GM12878 (cell line): ENCODE results near the gene GALNT15. TPM values are rescaled to one million over a fixed set of nuclear protein-coding genes. Genes with fewer than 3 reads are reported as not detected.

ENCODE experiments used
- ATF2 ChIP-seq: IDR thresholded peaks from 2 replicates; pipeline ENCODE4 v1.6.1; 2012; ENCODE audit warnings: low read length, inconsistent platforms
- ATF7 ChIP-seq: fragments of 450-650 bp; IDR thresholded peaks from 2 replicates; pipeline ENCODE4 v1.6.1; 2016; ENCODE audit warnings: low read depth, mild to moderate bottlenecking
- BACH1 ChIP-seq: fragments of 450-650 bp; IDR thresholded peaks from 2 replicates; pipeline ENCODE4 v1.6.1; 2017; ENCODE audit warnings: mild to moderate bottlenecking, borderline replicate concordance
- CHD4 ChIP-seq: fragments of 200-600 bp; sonication (generic); IDR thresholded peaks from 2 replicates; pipeline ENCODE4 v1.6.1; 2016; ENCODE audit warnings: mild to moderate bottlenecking
- EP300 ChIP-seq, 2 experiments: fragments of 150-350 bp in 1 of 2; IDR thresholded peaks; 2 replicates each; pipeline ENCODE4 v1.6.1; 2011 to 2012; ENCODE audit warnings: low read depth in 2 of 2, low read length in 2 of 2, borderline replicate concordance in 1 of 2, improper control_type of control experiment in 1 of 2, inconsistent platforms in 1 of 2; ENCODE audit not compliant: control insufficient read depth in 1 of 2
- GABPA ChIP-seq: IDR thresholded peaks from 2 replicates; pipeline ENCODE4 v1.6.1; 2014; ENCODE audit warnings: antibody characterized with exemption, low read depth, mild to moderate bottlenecking, inconsistent platforms
- HCFC1 ChIP-seq: fragments of 150-350 bp; IDR thresholded peaks from 2 replicates; pipeline ENCODE4 v1.6.1; 2014; ENCODE audit warnings: low read length
- HDAC2 ChIP-seq: fragments of 200-600 bp; sonication (generic); IDR thresholded peaks from 2 replicates; pipeline ENCODE4 v1.6.1; 2017
- HDGF ChIP-seq: fragments of 450-650 bp; IDR thresholded peaks from 2 replicates; pipeline ENCODE4 v1.6.1; 2016; ENCODE audit warnings: antibody characterized with exemption
- IKZF1 ChIP-seq: fragments of 450-650 bp; conservative IDR thresholded peaks from 2 replicates; pipeline ENCODE4 v1.6.1; 2017; ENCODE audit warnings: antibody characterized with exemption, mild to moderate bottlenecking
- KAT2A ChIP-seq: conservative IDR thresholded peaks from 2 replicates; pipeline ENCODE4 v1.6.1; 2011; ENCODE audit warnings: low read depth, low read length; ENCODE audit not compliant: control insufficient read depth
- KDM1A ChIP-seq: fragments of 200-600 bp; sonication (generic); IDR thresholded peaks from 2 replicates; pipeline ENCODE4 v1.6.1; 2016; ENCODE audit warnings: borderline replicate concordance
- MYB ChIP-seq: fragments of 150-350 bp; IDR thresholded peaks from 2 replicates; pipeline ENCODE4 v1.6.1; 2014; ENCODE audit warnings: mild to moderate bottlenecking, low read depth, low read length, borderline replicate concordance
- MYC ChIP-seq: IDR thresholded peaks from 2 replicates; pipeline ENCODE4 v1.6.1; 2011; ENCODE audit warnings: mild to moderate bottlenecking, low read length, moderate library complexity, inconsistent platforms; ENCODE audit not compliant: insufficient read depth, insufficient replicate concordance, insufficient read length, severe bottlenecking
- NR2F1 ChIP-seq: fragments of 450-650 bp; conservative IDR thresholded peaks from 2 replicates; pipeline ENCODE4 v1.6.1; 2017; ENCODE audit warnings: mild to moderate bottlenecking
- POLR2AphosphoS2 ChIP-seq: IDR thresholded peaks from 2 replicates; pipeline ENCODE4 v1.6.1; 2011; ENCODE audit warnings: low read depth, mild to moderate bottlenecking, low read length, improper control_type of control experiment, moderate library complexity
- POU2F2 ChIP-seq: IDR thresholded peaks from 3 replicates; pipeline ENCODE4 v1.6.1; 2011; ENCODE audit warnings: low read depth, mild to moderate bottlenecking, low read length, borderline replicate concordance
- RCOR1 ChIP-seq: conservative IDR thresholded peaks from 2 replicates; pipeline ENCODE4 v1.6.1; 2012; ENCODE audit warnings: low read depth, low read length, improper control_type of control experiment
- RUNX3 ChIP-seq: IDR thresholded peaks from 2 replicates; pipeline ENCODE4 v1.6.1; 2012; ENCODE audit warnings: low read length, inconsistent platforms
- SIX5 ChIP-seq: IDR thresholded peaks from 2 replicates; pipeline ENCODE4 v1.6.1; 2011; ENCODE audit warnings: mild to moderate bottlenecking, low read depth, low read length, moderate library complexity; ENCODE audit not compliant: severe bottlenecking
- STAT3 ChIP-seq: IDR thresholded peaks from 2 replicates; pipeline ENCODE4 v1.6.1; 2011; ENCODE audit warnings: low read depth, low read length, improper control_type of control experiment
- TCF12 ChIP-seq: IDR thresholded peaks from 2 replicates; pipeline ENCODE4 v1.6.1; 2011; ENCODE audit warnings: low read depth, mild to moderate bottlenecking, low read length
- TCF3 ChIP-seq: IDR thresholded peaks from 2 replicates; pipeline ENCODE4 v1.6.1; 2012; ENCODE audit warnings: low read depth, mild to moderate bottlenecking, low read length, borderline replicate concordance; ENCODE audit not compliant: insufficient read depth
- TCF7 ChIP-seq: IDR thresholded peaks from 2 replicates; pipeline ENCODE4 v1.6.1; 2014; ENCODE audit warnings: antibody characterized with exemption, borderline replicate concordance
- USF2 ChIP-seq: IDR thresholded peaks from 2 replicates; pipeline ENCODE4 v1.6.1; 2011; ENCODE audit warnings: low read depth, low read length, improper control_type of control experiment, borderline replicate concordance
- ZNF622 ChIP-seq: fragments of 450-650 bp; IDR thresholded peaks from 2 replicates; pipeline ENCODE4 v1.6.1; 2017; ENCODE audit warnings: mild to moderate bottlenecking, inconsistent platforms
- polyA plus RNA-seq, 11 experiments: library from polyadenylated mRNA; depleted of rRNA in 4 of 11; unstranded in 6 of 11; stranded (reverse) in 5 of 11; fragments of >200 nt; fragmentation: Nextera tagmentation in 4 of 11; fragmentation: Illumina TruSeq in 1 of 11; extraction: Ambion mirVana in 4 of 11; extraction: Trizol in 1 of 11; gene quantifications; 1 replicate in 1 of 11; 2 replicates in 10 of 11; pipeline versions ENCODE4 v1.2.1 to v1.2.3, GENCODE V29; 2011 to 2016; ENCODE audit warnings: inconsistent platforms in 2 of 11, missing spikeins in 2 of 11, low read depth in 1 of 11
- total RNA-seq, 4 experiments: library from RNA; depleted of rRNA in 3 of 4; stranded (reverse); fragments of >200 nt in 3 of 4; fragmentation: Illumina TruSeq in 1 of 4; extraction: Trizol in 1 of 4; gene quantifications; 2 replicates each; pipeline versions ENCODE4 v1.2.1 to v1.2.3, GENCODE V29; 2013 to 2021
- TF ChIP-seq, protein P1 (sequence below): fragments of 450-650 bp; formaldehyde crosslinking; IDR thresholded peaks from 2 replicates; pipeline ENCODE4 v1.5.0; 2022; ENCODE audit warnings: mild to moderate bottlenecking, missing genetic modification characterization

The GALNT15 gene
- total and polyA plus RNA-seq, 10 of the 15 experiments (the other 5 are each of a cell fraction or from before 2014, with no cell fraction given), result 0.03 to 0.05 TPM; not detected in 8

- TF ChIP-seq USF2, result no peak
- no peak for TF ChIP-seq MYC
- no peak for TF ChIP-seq TCF12
- TF ChIP-seq POLR2AphosphoS2, result 0 out of 2 replicates have a peak, but pooled peaks have one; percentile 48
- peak; percentile 98 for TF ChIP-seq GABPA
- TF ChIP-seq TCF7, result no peak
- TF ChIP-seq RUNX3, result peak; percentile 60
- no peak for TF ChIP-seq EP300 (IDR thresholded peaks at IDR 0.05; ENCODE audit: borderline replicate concordance in 1 of 2, control insufficient read depth in 1 of 2, low read depth in 2 of 2, low read length in 2 of 2)
- no peak for TF ChIP-seq CHD4
- no peak for TF ChIP-seq KAT2A
- peak; percentile 61 for TF ChIP-seq NR2F1
- TF ChIP-seq MYB, result no peak
- no peak for TF ChIP-seq KDM1A
- no peak for TF ChIP-seq BACH1
- TF ChIP-seq ATF2, result no peak
- TF ChIP-seq IKZF1, result peak; percentile 87
- TF ChIP-seq, protein P1, sequence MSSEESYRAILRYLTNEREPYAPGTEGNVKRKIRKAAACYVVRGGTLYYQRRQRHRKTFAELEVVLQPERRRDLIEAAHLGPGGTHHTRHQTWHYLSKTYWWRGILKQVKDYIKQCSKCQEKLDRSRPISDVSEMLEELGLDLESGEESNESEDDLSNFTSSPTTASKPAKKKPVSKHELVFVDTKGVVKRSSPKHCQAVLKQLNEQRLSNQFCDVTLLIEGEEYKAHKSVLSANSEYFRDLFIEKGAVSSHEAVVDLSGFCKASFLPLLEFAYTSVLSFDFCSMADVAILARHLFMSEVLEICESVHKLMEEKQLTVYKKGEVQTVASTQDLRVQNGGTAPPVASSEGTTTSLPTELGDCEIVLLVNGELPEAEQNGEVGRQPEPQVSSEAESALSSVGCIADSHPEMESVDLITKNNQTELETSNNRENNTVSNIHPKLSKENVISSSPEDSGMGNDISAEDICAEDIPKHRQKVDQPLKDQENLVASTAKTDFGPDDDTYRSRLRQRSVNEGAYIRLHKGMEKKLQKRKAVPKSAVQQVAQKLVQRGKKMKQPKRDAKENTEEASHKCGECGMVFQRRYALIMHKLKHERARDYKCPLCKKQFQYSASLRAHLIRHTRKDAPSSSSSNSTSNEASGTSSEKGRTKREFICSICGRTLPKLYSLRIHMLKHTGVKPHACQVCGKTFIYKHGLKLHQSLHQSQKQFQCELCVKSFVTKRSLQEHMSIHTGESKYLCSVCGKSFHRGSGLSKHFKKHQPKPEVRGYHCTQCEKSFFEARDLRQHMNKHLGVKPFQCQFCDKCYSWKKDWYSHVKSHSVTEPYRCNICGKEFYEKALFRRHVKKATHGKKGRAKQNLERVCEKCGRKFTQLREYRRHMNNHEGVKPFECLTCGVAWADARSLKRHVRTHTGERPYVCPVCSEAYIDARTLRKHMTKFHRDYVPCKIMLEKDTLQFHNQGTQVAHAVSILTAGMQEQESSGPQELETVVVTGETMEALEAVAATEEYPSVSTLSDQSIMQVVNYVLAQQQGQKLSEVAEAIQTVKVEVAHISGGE, result peak; percentile 69
- no peak for TF ChIP-seq RCOR1
- no peak for TF ChIP-seq HDAC2
- TF ChIP-seq HDGF, result peak; percentile 69; the same call in 1 of the 2 replicates
- TF ChIP-seq TCF3, result no peak
- TF ChIP-seq HCFC1, result peak; percentile 91
- TF ChIP-seq ATF7, result peak; percentile 90
- TF ChIP-seq POU2F2, result peak; percentile 51; the same call in 1 of the 3 replicates
- peak; percentile 76 for TF ChIP-seq SIX5
- TF ChIP-seq ZNF622, result no peak
- TF ChIP-seq STAT3, result no peak
These were observed 90.4 kb downstream of the GALNT15 start, which contains the start of the genes DPH3 and OXNAD1 (continued) for GRCh38 chr3:16264708-16265454.
